NOMO-1 treated with DMSO at 0.1 percent for 48 hours (cell line): ENCODE data around the gene GJD3.

Experiments used
- DNase-seq: peaks from one replicate; lab custom pipeline; 2025; ENCODE audit not compliant: unreplicated experiment; lab: John Stamatoyannopoulos, UW

Gene GJD3

DNA sequence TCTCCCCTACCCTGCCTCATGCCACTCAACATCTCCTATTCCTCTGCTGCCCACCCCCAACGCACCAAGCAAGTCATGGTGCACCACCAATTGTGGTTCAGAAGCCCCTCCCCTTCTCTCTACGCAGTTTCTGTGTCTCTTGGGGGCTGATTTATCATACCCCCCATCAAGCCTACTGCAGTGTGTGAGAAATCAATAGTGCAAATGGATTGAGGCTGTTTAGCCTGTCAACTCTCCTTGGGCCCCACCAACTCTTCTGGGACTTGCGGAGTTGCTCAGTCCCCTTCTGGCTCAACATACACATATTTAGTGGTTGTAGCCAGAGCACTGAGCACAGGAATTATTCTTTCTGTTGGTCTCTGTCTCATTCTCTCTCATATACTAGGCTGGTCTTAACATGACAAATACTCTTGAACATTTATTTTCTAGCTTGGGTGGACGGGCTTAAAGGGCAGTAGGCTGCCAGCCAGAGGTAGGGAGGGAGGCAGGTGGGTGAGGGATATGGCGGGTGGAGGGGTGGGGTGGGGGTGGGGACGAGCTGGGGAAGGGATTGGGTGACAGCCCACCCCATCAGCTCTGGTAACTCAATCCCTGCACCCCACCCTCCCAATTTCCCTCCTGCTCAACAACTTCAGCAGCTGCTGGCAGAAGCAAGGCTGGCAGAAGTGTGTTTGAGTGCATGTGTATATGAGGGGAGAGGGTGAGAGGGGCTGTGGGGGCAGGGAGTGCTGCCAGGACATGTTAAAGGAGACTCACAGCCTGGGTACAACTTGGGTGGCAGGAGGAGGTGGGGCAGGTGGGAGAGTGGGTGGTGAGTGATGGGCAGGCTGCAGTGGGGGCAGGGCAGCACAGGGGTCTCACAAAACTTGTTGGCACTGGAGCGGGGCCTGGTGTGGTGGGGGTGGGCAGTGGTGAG is 50.6 kb downstream of the GJD3 start:
- no peak for DNase-seq
